SU-DHL-6 (cell line): ENCODE data around the gene GALNT14.

Source experiments
- CTCF ChIP-seq: fragments of 200-600 bp; sonication (generic); IDR thresholded peaks from one replicate; pipeline ENCODE4 v1.5.1; 2017; ENCODE audit warnings: antibody characterized with exemption, mild to moderate bottlenecking, low read length, moderate library complexity; ENCODE audit not compliant: insufficient read depth, poor library complexity, severe bottlenecking
- EZH2phosphoT487 ChIP-seq: fragments of 200-600 bp; sonication (generic), shearing (Covaris generic); conservative IDR thresholded peaks from 2 replicates; pipeline ENCODE4 v1.6.1; 2018; ENCODE audit warnings: mild to moderate bottlenecking, antibody characterized with exemption, low read length, moderate library complexity, mixed read lengths

GRCh38 chr2:31066086-31066485 lies 72.2 kb downstream of the GALNT14 start:
- TF ChIP-seq CTCF (no peak), EZH2phosphoT487 (no peak)
